Left lobe of liver (tissue), 2 donors: ENCODE measurements around the gene IFITM2. TPM values are rescaled to one million over a fixed set of nuclear protein-coding genes. Genes with fewer than 3 reads are reported as not detected.

ENCODE experiments used
- ATAC-seq: fragments of 200-7000 bp; cut with Tn5 transposase; one replicate; pipeline ENCODE4 v1.9.1; 2020; ENCODE audit warnings: mild to moderate bottlenecking, moderate library complexity
- DNase-seq: peaks from one replicate; pipeline ENCODE4 v3.0.0-alpha.2; 2020; ENCODE audit warnings: low spot score
- total RNA-seq: library from RNA; stranded (reverse); gene quantifications from one replicate; pipeline ENCODE4 v1.2.1, GENCODE V29; 2021
- donor health status: DM: no; HTN: no; CAD: no; lungs with moderate emphysema.
- donor health status: DM: no; HTN: yes; CAD: no.

Gene IFITM2
- total RNA-seq, 1 donor from 2014 or later, result 354 TPM

DNA sequence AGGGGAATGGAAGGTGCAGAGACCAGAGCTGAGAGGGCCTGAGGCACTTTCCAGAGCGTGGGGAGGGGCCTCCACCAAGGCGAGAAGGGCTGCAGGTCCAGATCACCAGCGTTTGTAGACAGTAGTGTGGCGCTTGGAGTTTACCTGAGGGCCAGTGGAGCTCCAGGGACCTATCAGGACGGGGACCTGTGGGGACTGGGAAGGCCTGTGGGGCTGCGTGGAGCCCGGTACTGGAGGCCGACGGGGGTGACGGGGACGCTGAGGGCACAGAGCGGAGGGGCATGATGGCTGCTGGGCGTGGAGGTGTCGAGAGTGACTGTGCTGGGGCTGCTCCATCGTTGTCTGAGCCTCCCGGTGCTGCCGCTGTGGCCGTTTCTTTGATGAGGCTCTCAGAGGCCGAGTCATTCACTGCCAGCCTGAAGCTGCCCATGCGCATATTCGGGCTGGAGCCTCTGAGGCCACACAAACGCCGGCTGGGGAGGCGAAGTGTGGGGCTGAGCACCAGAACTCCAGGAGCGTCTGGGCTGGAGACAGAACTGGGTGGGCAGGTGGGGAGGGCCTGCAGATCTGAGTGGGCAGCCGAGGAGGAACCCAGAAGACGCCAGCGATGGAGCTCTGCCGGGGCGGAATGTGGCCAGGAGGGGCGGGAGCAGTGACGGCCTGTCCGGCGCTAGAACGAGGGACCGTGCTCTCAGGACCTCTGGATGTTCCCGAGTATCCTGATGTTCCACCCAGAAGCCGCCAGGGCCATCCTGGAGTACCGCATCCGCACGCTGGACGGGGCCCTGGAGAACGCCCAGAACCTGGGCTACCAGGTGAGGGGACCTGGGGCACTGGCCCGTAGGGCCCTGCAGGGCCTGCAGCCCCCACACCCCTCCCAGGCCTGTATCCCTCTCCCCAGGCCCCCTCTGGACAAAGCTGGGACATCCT lies 16.1 kb upstream of the IFITM2 start:
- ATAC-seq (no peak), DNase-seq (no peak)

DNA sequence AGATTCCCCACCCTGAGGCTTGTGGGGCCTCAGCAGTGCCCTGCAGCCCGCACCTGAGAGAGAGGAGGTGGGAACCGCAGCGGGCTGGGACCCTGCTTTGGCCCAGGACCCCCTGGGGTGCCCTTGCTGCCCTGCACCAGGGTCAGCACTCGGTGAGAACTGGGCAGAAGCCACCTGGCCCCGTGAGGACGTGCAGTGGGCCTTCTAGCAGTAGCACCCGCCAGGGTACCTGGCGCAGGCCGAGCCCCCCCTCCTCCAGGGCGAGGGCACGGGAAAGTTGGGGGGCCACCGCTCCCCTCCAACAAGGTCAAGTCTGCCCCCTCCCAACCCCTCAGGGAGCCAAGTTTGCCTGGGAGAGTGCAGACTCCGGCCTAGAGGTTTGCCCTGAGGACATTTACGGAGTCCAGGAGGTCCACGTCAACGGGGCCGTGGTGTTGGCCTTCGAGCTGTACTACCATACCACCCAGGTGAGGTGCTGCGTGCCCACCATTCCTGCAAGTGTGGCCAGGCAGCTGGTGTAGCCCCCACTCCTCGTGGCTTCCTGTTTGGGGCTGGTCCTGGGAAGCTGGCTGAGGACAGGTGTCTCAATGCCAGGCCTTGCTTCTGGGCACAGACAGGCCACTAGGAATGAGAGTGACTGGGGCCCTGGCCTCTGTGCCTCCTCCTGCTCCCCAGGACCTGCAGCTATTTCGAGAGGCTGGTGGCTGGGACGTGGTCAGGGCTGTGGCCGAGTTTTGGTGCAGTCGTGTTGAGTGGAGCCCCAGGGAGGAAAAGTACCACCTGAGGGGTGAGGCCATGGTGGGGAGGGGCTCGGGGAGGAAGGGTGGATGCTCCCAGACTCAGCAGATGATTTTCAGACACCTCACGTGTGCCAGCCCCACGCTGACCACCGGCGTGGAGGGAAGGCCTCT lies 15.2 kb upstream of the IFITM2 start:
- no peak for DNase-seq
- ATAC-seq, result no peak

DNA sequence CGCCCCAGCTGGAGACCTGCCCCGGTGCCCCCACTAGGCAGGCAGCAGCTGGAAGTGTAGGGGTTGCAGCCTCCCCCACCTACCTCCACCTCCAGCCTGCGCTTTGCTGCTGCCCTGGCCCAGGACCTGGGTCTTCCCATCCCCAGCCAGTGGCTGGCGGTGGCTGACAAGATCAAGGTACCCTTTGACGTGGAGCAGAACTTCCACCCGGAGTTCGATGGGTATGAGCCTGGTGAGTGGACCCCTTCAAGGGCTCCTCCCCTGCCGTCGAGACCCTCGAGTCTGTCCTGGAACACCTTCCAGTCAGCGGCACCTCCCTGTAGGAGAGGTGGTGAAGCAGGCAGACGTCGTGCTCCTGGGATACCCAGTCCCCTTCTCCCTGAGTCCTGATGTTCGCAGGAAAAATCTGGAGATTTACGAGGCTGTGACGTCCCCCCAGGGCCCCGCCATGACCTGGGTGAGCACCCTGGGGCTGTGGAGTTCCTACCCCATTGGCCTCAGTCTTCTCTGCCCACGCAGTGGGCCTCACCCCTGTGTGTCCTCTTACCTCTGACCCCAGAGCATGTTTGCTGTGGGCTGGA lies 14.3 kb upstream of the IFITM2 start:
- DNase-seq, result no peak

DNA sequence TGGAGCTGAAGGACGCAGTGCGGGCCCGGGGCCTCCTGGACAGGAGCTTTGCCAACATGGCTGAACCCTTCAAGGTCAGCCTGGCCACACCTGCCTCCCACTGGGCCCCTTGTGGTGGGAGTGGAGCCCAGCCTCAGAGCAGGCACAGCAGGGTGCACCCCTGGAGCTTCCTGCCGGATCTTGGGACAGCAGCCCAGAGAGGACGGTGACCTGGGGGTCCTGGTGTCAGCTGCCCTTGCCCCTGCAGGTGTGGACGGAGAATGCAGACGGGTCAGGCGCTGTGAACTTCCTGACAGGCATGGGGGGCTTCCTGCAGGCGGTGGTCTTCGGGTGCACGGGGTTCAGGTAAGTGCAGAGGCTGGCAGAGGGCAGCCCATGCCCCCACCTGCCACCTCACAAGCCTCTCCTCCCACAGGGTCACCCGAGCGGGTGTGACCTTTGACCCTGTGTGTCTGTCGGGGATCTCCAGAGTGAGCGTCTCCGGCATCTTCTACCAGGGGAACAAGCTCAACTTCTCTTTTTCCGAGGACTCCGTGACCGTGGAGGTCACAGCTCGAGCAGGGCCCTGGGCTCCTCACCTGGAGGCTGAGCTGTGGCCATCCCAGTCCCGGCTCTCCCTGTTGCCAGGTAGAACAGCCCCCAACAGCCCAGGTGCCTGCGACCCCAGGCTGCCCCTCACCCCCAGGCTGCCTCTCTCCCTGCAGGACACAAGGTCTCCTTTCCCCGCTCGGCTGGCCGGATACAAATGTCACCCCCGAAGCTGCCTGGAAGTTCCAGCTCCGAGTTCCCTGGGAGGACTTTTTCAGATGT lies 13.6 kb upstream of the IFITM2 start:
- no peak for DNase-seq
- no peak for ATAC-seq

More for the DNA sequence above, 14.3 kb upstream of the IFITM2 start:
- no peak for ATAC-seq

DNA sequence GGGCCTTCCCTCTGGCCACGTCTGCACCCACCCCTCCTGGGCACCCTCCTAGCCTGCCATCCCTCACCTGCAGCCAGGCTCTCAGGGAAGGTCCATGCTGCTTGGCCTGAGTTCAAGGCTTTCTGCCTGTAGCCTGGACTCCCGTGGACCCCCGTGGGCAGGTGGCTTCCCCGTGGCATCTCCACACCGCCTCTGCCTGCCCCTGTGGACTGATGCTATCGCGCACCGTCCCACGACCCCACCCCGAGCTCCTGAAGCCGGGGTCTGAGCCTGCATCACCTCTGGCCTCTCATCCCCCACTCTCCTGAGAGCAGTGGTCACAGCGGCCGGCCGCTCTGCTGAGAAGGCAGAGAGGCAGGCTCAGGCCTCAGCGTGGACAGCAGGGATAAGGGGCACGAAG lies 12.8 kb upstream of the IFITM2 start:
- DNase-seq, result no peak

DNA sequence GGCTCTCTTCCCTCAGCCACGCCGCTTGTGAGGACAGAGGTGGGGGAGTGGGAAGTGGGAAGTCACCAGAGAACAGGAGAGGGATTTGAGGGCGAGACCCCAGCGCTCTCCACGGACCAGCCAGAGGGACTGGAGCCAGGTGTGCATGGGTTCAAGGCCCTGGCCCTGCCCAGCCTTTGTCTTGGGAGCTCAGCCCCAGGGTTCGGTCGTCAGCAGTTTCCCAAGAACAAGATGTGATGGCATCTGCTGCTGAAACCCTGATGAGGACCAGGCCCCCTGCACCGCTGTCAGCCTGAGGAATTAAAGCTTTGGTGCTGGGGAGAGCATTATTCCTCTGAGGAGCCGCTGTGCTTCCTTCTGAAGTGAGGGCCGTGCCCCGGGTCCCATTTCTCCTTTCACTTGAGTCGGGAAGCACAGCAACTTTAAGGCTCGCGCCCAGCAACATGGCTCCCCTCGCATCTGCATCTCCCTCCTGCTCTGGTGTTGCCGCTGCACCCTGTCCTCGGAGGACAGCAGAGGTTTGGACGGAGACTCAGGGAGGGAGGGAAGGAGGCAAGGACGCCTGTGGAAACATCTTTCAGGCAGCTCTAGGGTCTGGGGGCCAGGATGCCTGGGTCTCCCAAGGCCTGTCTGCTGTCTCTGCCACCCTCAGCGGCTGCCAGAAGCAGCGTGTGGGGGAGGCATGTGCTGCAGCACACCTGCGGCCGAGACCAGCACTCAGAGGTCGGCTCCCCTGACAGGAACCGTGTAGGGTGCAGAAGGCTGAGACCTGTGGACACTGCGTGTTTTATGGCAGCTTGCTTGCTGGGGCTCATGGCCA lies 12.1 kb upstream of the IFITM2 start:
- no peak for ATAC-seq
- DNase-seq, result no peak

More for the DNA sequence above, 12.8 kb upstream of the IFITM2 start:
- no peak for ATAC-seq

DNA sequence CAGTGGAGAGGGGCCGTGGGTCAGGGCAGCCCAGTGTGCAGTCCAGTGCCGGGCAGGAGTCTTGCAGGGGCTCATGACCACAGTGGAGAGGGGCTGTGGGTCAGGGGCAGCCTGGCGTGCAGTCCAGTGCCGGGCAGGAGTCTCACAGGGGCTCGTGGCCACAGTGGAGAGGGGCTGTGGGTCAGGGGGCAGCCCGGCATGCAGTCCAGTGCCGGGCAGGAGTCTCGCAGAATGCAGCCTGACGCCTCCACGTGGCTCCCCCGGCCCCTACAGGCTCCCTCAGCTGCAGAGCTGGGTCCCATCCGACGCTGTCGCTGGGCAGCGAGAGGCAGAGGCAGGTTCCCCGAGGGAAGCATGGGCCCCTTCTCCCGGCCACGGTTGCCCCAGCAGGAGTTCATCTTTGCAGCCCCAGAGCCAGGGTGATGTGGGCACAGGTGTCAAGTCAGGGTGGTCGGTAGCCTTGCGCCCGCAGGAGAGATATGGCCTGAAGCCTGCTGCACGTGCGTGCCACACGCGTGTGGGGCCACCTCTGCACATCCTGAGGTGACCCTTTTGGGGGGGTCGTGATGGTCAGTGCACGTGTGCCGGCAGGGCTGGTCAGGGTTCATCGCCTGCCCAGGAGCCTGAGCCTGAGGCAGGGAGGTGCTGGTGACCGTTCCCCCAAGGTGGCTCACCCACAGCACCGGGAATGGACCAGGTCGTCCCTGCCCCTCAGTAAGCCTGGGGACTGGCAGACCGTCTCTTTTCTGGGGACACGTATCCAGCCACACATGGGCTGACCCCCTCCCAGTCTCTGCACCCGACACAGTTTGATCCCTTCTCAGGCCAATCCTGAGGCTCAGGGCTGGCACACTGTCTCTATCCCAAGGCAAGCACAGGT lies 11.2 kb upstream of the IFITM2 start:
- no peak for DNase-seq

DNA sequence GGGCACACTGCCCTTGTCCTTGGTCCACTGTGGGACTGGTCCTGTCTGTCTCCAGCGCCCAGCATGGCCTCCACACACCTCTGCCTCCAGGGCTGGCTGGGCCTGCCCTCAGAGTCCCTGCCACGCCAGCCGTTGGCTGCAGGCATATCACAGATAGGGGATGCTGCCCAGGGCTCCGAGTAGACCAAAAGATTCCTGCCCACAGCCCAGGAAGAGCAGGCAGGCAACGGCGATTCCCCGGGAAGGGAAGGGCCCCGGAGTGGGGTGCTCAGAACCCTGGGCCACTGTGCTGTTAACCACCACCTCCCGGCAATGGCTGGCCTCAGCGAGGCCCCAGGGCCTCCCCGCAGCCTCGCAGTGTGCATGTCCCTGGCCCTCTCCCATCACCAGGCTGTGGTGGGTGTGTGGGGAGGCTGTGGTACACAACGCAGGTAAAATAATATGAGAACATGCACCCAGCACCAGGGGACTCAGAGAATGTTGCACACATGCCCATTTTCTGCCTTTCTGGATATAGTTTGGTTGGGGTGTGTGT lies 10.5 kb upstream of the IFITM2 start:
- no peak for DNase-seq
- peak; percentile 9 for ATAC-seq

More for the DNA sequence above, 11.2 kb upstream of the IFITM2 start:
- no peak for ATAC-seq

DNA sequence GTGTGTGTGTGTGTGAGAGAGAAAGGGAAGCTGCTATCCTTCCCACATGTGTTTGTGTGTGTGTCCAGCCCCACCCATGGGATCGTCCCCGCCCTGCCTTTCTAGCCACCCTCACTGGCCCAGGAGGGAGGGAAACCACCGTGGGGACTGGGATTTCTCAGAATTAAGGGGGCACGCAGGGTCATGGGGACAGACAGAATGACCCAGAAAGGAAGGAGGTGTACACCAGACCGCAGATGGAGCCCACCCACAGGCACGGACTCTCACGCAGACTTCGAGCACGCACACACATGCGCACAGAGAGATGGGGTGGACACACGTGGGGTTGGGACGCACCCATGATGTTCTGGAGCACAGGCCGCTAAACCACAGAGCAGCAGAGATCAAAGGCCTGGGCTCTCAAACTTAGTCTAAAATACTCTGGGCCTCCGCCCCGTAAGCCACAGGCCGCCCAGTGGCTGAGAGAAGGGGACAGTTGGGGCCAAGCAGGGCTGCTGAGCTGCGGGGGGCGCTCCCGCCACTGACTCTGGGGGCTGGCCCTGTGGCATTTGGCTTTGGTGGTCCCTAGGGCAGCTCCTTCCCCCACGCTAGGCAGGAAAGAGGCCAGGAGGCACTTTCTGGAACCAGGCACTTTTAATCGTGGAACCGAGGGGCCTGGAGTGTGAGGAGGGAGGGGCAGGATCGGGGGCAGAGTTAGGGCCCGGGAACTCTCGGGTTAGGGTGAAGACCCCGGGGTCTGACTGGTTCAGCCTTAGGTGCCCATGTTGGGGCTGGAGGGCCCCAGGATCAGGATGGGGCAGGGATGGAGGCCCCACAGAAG lies 9.8 kb upstream of the IFITM2 start:
- peak; percentile 31 for ATAC-seq
- DNase-seq, result no peak

DNA sequence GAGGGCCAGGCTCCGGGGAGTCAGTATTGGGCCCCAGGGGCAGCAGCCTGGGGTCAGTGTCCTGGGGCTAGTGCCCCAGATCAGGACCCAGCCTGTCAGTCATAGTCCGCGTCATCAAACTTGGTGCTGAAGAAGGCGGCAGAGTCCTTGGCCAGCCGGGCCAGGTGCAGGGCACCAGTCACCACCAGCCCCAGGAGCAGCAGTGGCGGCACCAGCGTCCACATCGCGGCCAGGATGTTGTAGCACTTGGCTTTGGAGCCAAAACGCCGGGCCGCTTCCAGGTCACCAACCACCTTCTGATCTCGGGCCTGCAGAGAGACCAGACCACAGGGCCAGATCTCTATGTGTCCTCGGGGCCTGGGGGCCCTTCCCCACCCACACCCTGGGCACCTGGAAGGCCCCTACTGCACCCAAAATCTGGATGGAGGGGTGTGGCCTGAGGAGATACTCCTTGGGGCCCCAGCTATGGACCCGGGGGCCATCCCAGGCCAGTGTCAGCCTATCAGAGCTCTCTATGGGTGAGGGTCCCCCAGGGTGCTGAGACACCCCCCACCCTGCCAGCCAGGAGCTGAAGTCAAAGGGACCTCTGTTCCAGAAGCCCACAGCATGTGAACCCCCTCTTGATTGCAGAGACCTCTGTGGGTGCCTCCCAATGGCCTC lies 9.1 kb upstream of the IFITM2 start:
- no peak for DNase-seq
- ATAC-seq, result peak; percentile 47

DNA sequence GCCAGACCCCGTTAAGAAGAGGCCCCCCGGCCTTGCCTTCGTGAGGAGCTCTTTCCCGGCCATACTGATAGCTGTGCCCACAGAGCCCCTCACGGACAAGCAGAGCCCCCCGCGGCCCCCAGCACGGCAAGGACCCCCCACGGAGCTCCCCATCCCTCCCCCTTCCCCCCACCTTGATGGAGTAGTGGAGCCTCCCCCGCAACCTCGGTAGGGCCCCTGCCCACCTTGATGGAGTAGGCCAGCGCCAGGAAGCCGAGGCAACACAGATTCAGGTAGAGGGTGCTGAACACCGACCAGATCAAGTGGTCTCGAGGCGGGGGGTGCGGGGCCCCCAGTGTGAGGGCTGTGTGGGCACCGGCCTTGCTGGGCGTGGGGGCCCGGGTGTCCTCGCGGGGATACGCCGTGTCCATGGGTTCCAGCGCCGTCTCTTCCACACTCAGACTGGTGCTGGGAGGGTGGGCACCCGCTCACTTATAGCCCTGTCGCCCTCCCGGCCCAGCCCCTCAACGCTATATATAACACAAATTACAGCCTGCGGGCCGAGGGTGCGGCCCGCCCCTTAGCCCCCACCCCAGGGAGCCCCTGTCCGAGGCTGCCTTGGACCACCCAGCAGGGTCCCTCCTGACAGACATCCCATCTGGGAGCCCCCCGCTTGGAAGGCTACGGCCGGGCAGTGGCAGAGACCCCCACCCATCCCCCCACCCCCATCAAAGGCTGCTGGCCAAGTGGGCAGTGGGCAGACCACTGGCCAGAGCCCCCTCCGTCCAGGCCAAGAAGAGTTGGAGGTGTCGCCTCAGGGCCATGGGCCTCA lies 8.3 kb upstream of the IFITM2 start, which contains the start of gene IFITM5:
TSS of gene IFITM5 (minus strand) at position 446 of the 811 bp plus-strand sequence. CDS start at position 410, 36 bp downstream.
- no peak for DNase-seq
- no peak for ATAC-seq

DNA sequence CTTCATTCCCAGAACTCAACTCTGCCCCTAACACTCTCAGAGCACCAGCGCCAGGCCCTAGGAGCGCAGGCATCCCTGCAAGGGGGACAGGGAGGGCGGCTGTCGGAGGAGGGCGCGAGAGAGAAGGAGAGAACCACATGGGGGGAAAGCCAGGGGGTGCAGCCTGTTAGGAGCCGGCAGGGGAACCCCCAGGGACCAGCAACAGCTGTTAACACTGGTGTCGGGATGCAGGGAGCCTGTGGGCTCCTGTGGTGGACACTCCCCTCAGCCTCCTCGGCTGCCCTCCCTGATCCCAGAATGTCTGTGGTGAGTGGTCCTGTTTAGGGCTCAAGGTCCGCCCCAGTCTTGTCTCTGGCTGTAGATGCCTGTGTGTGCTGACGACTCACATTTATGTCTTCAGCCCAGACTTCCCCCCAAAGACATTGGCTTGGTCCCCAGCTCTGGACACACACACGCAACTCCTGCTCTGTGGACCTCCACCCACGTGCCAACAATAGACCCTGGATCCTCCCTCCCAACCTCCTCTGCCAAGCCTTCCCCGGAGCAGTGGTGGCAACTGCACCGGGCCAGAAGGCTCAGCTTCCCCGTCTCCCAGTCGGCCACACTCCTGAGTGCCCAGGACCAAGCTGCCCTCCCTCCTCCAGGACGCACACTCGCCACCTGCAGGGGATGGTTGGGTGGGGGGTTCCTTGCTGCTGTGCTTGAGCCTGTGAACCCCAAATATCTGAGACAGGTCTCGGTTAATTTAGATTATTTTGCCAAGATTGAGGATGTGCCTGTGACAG lies 7.5 kb upstream of the IFITM2 start:
- no peak for DNase-seq
- no peak for ATAC-seq

DNA sequence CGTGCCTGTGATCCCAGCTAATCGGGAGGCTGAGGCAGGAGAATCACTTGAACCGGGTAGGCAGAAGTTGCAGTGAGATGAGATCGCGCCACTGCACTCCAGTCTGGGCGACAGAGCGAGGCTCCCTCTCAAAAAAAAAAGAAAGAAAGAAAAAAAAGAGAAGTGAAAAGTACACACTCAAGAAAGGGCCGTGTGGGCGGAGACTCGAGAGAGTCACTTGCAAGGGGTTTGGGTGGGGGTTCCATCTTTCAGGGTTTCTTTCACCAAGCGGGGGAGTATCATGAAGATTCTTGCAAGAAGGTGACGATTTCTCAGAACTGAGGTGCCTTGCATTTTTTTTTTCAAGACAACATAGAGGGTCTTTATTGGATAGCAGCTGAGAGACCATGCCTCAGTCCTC lies 4.3 kb upstream of the IFITM2 start:
- DNase-seq (no peak), ATAC-seq (no peak)

DNA sequence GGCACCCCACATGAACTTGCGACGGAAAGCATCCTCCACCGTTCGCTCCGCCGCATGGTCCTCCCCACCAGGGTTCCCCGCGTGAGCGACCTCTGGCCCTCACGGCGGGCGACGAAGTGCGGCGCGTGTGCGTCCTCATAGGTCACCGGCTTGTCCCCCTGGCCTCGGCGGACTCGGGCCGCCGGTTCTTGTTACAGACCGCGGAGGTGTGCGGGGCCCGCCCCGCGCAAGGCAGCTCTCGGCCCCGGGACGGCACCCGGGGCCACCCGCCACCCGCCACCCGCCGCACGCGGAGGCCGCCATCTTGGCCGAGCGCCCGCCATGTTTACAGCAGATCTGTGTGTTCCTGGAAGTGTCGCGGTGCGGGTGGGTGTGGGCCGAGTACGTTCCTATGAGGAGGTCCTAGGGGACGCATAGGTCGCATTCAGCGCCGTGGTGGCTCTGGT lies 3.5 kb upstream of the IFITM2 start:
- ATAC-seq (no peak), DNase-seq (no peak)
